Endothelial cell of umbilical vein (primary cell): ENCODE data around the gene RPS2. TPM values are rescaled to one million over a fixed set of nuclear protein-coding genes. Genes with fewer than 3 reads are reported as not detected.

Experiments used
- BruUV-seq: library from RNA; stranded (reverse); fragments of 400-500 nt; replicated peaks from 2 replicates; lab custom pipeline; 2021; lab: Mats Ljungman, UMichigan
- CTCF ChIA-PET: fragments of 300-600, 350-600 bp; sonication (Branson Sonifier 250); formaldehyde crosslinking; loops from one replicate; lab custom pipeline; 2021; ENCODE audit warnings: antibody characterized with exemption, inconsistent platforms; lab: Charles Lee
- POLR2A ChIA-PET: fragments of 300-600, 350-600 bp; sonication (Branson Sonifier 250); formaldehyde crosslinking; loops from one replicate; lab custom pipeline; 2021; ENCODE audit warnings: antibody characterized with exemption, inconsistent platforms; lab: Charles Lee
- DNase-seq: peaks from one replicate; pipeline ENCODE4 v3.0.0-alpha.2; 2011; ENCODE audit warnings: low read depth, low spot score
- FAIRE-seq: peaks from 2 replicates; lab custom pipeline; 2011; peaks lifted over from hg19 to GRCh38; lab: Jason Lieb, UNC
- H2AFZ ChIP-seq: 2 replicates; pipeline ENCODE4 v1.6.0; 2012; ENCODE audit warnings: low read depth, low read length, control low read depth, inconsistent platforms
- H3K27ac ChIP-seq: 2 replicates; pipeline ENCODE4 v1.5.1; 2011; ENCODE audit warnings: low read depth, mild to moderate bottlenecking, control low read depth, low read length, moderate library complexity; ENCODE audit not compliant: insufficient read depth
- H3K27me3 ChIP-seq, 2 experiments: 2 replicates each; pipeline versions ENCODE4 v1.6.0 to v1.6.1; 2011; ENCODE audit warnings: low read length in 2 of 2, mixed read lengths in 1 of 2; ENCODE audit not compliant: control insufficient read depth in 2 of 2, insufficient read depth in 2 of 2
- H3K36me3 ChIP-seq, 2 experiments: 2 replicates in 1 of 2; 3 replicates in 1 of 2; pipeline ENCODE4 v1.5.1; 2011; ENCODE audit warnings: low read length in 2 of 2, mild to moderate bottlenecking in 1 of 2, moderate library complexity in 1 of 2; ENCODE audit not compliant: control insufficient read depth in 2 of 2, insufficient read depth in 2 of 2; ENCODE audit errors: extremely low read depth in 1 of 2
- H3K4me1 ChIP-seq: 3 replicates; pipeline ENCODE4 v1.5.1; 2011; ENCODE audit warnings: mild to moderate bottlenecking, low read length; ENCODE audit not compliant: control insufficient read depth, insufficient read depth; ENCODE audit errors: extremely low read depth
- H3K4me2 ChIP-seq: 2 replicates; pipeline ENCODE4 v1.6.1; 2011; ENCODE audit warnings: low read length, control low read depth, mixed read lengths; ENCODE audit not compliant: insufficient read depth
- H3K4me3 ChIP-seq, 3 experiments: fragments of 200-600 bp in 1 of 3; sonication (generic), shearing (Covaris generic) in 1 of 3; replicated peaks in 1 of 3; 2 replicates each; pipeline ENCODE4 v1.5.1; 2011 to 2016; ENCODE audit warnings: control low read depth in 3 of 3, low read length in 3 of 3, mild to moderate bottlenecking in 2 of 3, inconsistent platforms in 1 of 3, low read depth in 1 of 3, moderate library complexity in 1 of 3; ENCODE audit not compliant: insufficient read depth in 1 of 3
- H3K79me2 ChIP-seq: 2 replicates; pipeline ENCODE4 v1.6.0; 2012; ENCODE audit warnings: low read length, inconsistent platforms; ENCODE audit not compliant: control insufficient read depth, insufficient read depth
- H3K9ac ChIP-seq: replicated peaks from 2 replicates; pipeline ENCODE3; 2011; ENCODE audit warnings: low read length, control low read depth; ENCODE audit not compliant: insufficient read depth; ENCODE audit errors: extremely low read depth
- H3K9me1 ChIP-seq: replicated peaks from 3 replicates; pipeline ENCODE4 v1.6.0; 2011; ENCODE audit warnings: mild to moderate bottlenecking, low read length; ENCODE audit not compliant: control insufficient read depth, insufficient read depth; ENCODE audit errors: extremely low read depth
- H3K9me3 ChIP-seq: replicated peaks from 2 replicates; pipeline ENCODE4 v1.5.1; 2012; ENCODE audit warnings: low read length, inconsistent platforms; ENCODE audit not compliant: control insufficient read depth, insufficient read depth
- H4K20me1 ChIP-seq: replicated peaks from 2 replicates; pipeline ENCODE3; 2011; ENCODE audit warnings: mild to moderate bottlenecking, low read length; ENCODE audit not compliant: control insufficient read depth, insufficient read depth; ENCODE audit errors: extremely low read depth
- CTCF ChIP-seq, 2 donors: IDR thresholded peaks; 1 replicate in 1 of 2; 2 replicates in 1 of 2; pipeline ENCODE4 v1.5.1; 2011; ENCODE audit warnings: low read length in 2 of 2, mild to moderate bottlenecking in 2 of 2, moderate library complexity in 2 of 2, control low read depth in 1 of 2, inconsistent platforms in 1 of 2, low read depth in 1 of 2; ENCODE audit not compliant: insufficient read depth in 1 of 2; ENCODE audit errors: extremely low read depth in 1 of 2
- GATA2 ChIP-seq: IDR thresholded peaks from 2 replicates; pipeline ENCODE4 v1.7.0; 2011; ENCODE audit warnings: low read depth, mild to moderate bottlenecking, moderate library complexity, mixed read lengths, low read length; ENCODE audit not compliant: insufficient read length, insufficient read depth
- MAX ChIP-seq: IDR thresholded peaks from 2 replicates; pipeline ENCODE4 v1.6.1; 2011; ENCODE audit not compliant: insufficient read depth, insufficient read length
- POLR2A ChIP-seq: IDR thresholded peaks from 2 replicates; pipeline ENCODE4 v1.6.1; 2012; ENCODE audit warnings: low read depth, mild to moderate bottlenecking, control low read depth, low read length
- POLR2AphosphoS5 ChIP-seq: IDR thresholded peaks from 2 replicates; pipeline ENCODE4 v1.6.1; 2012; ENCODE audit warnings: low read depth, mild to moderate bottlenecking, control low read depth, low read length, moderate library complexity; ENCODE audit not compliant: insufficient read depth
- dilution Hi-C: fragments of 300-500 bp; cut with MboI; formaldehyde crosslinking; loops from one replicate; pipeline ENCODE4 v1.15.0; 2019; ENCODE audit warnings: low sequenced_read_pairs; ENCODE audit not compliant: extremely low pct_ligation_motif_present
- intact Hi-C: fragments of 100-400 bp; cut with micrococcal nuclease; formaldehyde crosslinking; loops from one replicate; pipeline ENCODE4 v1.10.0; 2022
- polyA plus RNA-seq, 4 experiments: library from polyadenylated mRNA; depleted of rRNA in 3 of 4; stranded (reverse) in 3 of 4; unstranded in 1 of 4; fragments of >200 nt; gene quantifications; 2 replicates each; pipeline versions ENCODE4 v1.2.1 to v1.2.3, GENCODE V29; 2011 to 2012; ENCODE audit warnings: missing spikeins in 1 of 4
- total RNA-seq: library from RNA; stranded (reverse); gene quantifications from 2 replicates; pipeline ENCODE4 v1.2.3, GENCODE V29; 2021

The RPS2 gene
- total and polyA plus RNA-seq, 2 donors (not counting 3 experiments of a cell fraction or from before 2014, with no cell fraction given), result 2,793 to 9,021 TPM

- Histone ChIP-seq H3K27ac (peak within 1 kb of the TSS; percentile 6), H3K4me1 (peaks cover 19% of the 10 kb centered on the region), H3K79me2 (peaks cover 38% of the 10 kb centered on the region), H3K27me3 (no peaks in the 10 kb centered on the region), H3K36me3 (peaks cover 8 to 17% of the 10 kb centered on the region in 2 experiments), H2AFZ (peak within 1 kb of the TSS; percentile 75), H3K9me1 (no peaks in the 10 kb centered on the region), H3K9me3 (no peaks in the 10 kb centered on the region), H3K4me3 (peak within 1 kb of the TSS; percentile 63 to 76 (median 72)), H4K20me1 (no peaks in the 10 kb centered on the region), H3K4me2 (peak within 1 kb of the TSS; percentile 76), H3K9ac (peak within 1 kb of the TSS; percentile 73)
- DNase-seq (peak; percentile 88), FAIRE-seq (peak; percentile 93)
- CTCF ChIA-PET, result no interaction called here
- no TSS peak for BruUV-seq
- POLR2A ChIA-PET, result interaction anchor here (0.8 kb wide), 1 partner anchor 133 kb away, joined by 5 read pairs; the partner anchor contains the start of genes FAHD1 and HAGH
- dilution Hi-C loops (no loop called here), intact Hi-C loops (loop anchor here (1.0 kb wide), 1 partner anchor 16 kb away; the partner anchor contains the start of gene MSRB1)
- peak; percentile 98 for TF ChIP-seq POLR2AphosphoS5
- peak; percentile 95 for TF ChIP-seq POLR2A
- TF ChIP-seq GATA2, result no peak
- peak; percentile 82 to 87 for TF ChIP-seq CTCF (IDR thresholded peaks at IDR 0.05; ENCODE audit: extremely low read depth in 1 of 2, insufficient read depth in 1 of 2, low read depth in 1 of 2, low read length in 2 of 2)
- no peak for TF ChIP-seq MAX
These were observed 5.2 kb downstream of the RPS2 start, which contains the start of gene NDUFB10 for GRCh38 chr16:1959269-1960039. NDUFB10 (plus strand) TSS chr16:1959538; CDS start chr16:1959625, 87 bp downstream.
